Smooth muscle cell (in vitro differentiated cells): ENCODE results near the gene DUSP10. TPM values are rescaled to one million over a fixed set of nuclear protein-coding genes. Genes with fewer than 3 reads are reported as not detected.
A peak's percentile ranks its signal among the peaks of the same experiment; 100 is the strongest.

Experiments
- DNase-seq: peaks from one replicate; lab custom pipeline; 2025; ENCODE audit not compliant: unreplicated experiment; lab: John Stamatoyannopoulos, UW
- H2AFZ ChIP-seq: fragments of 200-600 bp; sonication (generic); 2 replicates; pipeline ENCODE4 v1.6.0; 2016; ENCODE audit warnings: antibody characterized with exemption, low read depth, mild to moderate bottlenecking
- H3F3A ChIP-seq: fragments of 200-600 bp; sonication (generic); 2 replicates; pipeline ENCODE4 v1.6.0; 2017; ENCODE audit warnings: antibody characterized with exemption, low read depth
- H3K27ac ChIP-seq: fragments of 200-600 bp; sonication (generic); 2 replicates; pipeline ENCODE4 v1.5.1; 2016; ENCODE audit warnings: low read depth, mild to moderate bottlenecking
- H3K27me3 ChIP-seq: fragments of 200-600 bp; sonication (generic); 2 replicates; pipeline ENCODE4 v1.6.1; 2016; ENCODE audit warnings: low read depth, mild to moderate bottlenecking
- H3K36me3 ChIP-seq: fragments of 200-600 bp; sonication (generic); 2 replicates; pipeline ENCODE4 v1.5.1; 2016; ENCODE audit warnings: low read depth
- H3K4me1 ChIP-seq: fragments of 200-600 bp; sonication (generic); 2 replicates; pipeline ENCODE4 v1.5.1; 2016; ENCODE audit warnings: low read depth
- H3K4me2 ChIP-seq: fragments of 200-600 bp; sonication (generic); 2 replicates; pipeline ENCODE4 v1.6.0; 2016; ENCODE audit warnings: mild to moderate bottlenecking
- H3K4me3 ChIP-seq: fragments of 200-600 bp; sonication (generic); 2 replicates; pipeline ENCODE4 v1.5.1; 2016; ENCODE audit warnings: mild to moderate bottlenecking
- H3K79me2 ChIP-seq: fragments of 200-600 bp; sonication (generic); 2 replicates; pipeline ENCODE4 v1.6.0; 2016; ENCODE audit warnings: low read depth, mild to moderate bottlenecking
- H3K9ac ChIP-seq: fragments of 200-600 bp; sonication (generic); 2 replicates; pipeline ENCODE4 v1.6.0; 2016; ENCODE audit warnings: low read depth
- H3K9me3 ChIP-seq: fragments of 200-600 bp; sonication (generic); replicated peaks from 2 replicates; pipeline ENCODE4 v1.5.1; 2016; ENCODE audit warnings: low read depth
- H4K20me1 ChIP-seq: fragments of 200-600 bp; sonication (generic); 2 replicates; pipeline ENCODE4 v1.6.0; 2016; ENCODE audit warnings: low read depth
- CTCF ChIP-seq: fragments of 200-600 bp; sonication (generic); IDR thresholded peaks from 2 replicates; pipeline ENCODE4 v1.5.1; 2017; ENCODE audit warnings: borderline replicate concordance, mild to moderate bottlenecking, antibody characterized with exemption; ENCODE audit not compliant: insufficient read depth, poor library complexity, severe bottlenecking
- WGBS: methylation state at CpG from one replicate; pipeline ENCODE4 v1.1.7; 2016; ENCODE audit warnings: low lambda C conversion rate; 5-methylcytosine and 5-hydroxymethylcytosine counted together
- polyA plus RNA-seq: library from polyadenylated mRNA; unstranded; fragments of >200 nt; fragmentation: Nextera tagmentation; extraction: Ambion mirVana; gene quantifications from 2 replicates; pipeline ENCODE4 v1.2.1, GENCODE V29; 2016
- total RNA-seq: library from RNA; depleted of rRNA; stranded (reverse); fragments of >200 nt; gene quantifications from 2 replicates; pipeline ENCODE4 v1.2.3, GENCODE V29; 2014

Gene DUSP10
- total and polyA plus RNA-seq, 2 experiments from 2014 or later = 49.7 to 104 TPM

GRCh38 chr1:221736714-221737113 lies 5.2 kb downstream of the DUSP10 start:
- H4K20me1 ChIP-seq = peaks cover 100% of the 10 kb centered on the region
- 97% methylated on average over 8 of the region's 8 CpGs for WGBS
- no peak overlapping the region for H3K4me3 ChIP-seq
- no peak overlapping the region for H2AFZ ChIP-seq
- DNase-seq = no peak
- no peaks in the 10 kb centered on the region for H3F3A ChIP-seq
- peaks cover 7% of the 10 kb centered on the region for H3K36me3 ChIP-seq
- peaks cover 100% of the 10 kb centered on the region for H3K79me2 ChIP-seq
- H3K27ac ChIP-seq = no peak overlapping the region
- no peaks in the 10 kb centered on the region for H3K9me3 ChIP-seq
- H3K4me1 ChIP-seq = peaks cover 14% of the 10 kb centered on the region
- H3K4me2 ChIP-seq = peak overlapping the region; percentile 88
- TF ChIP-seq CTCF = no peak
- no peak overlapping the region for H3K9ac ChIP-seq
- H3K27me3 ChIP-seq = no peaks in the 10 kb centered on the region

GRCh38 chr1:221735999-221736398 lies 5.9 kb downstream of the DUSP10 start:
- H3K4me2 ChIP-seq = peak overlapping the region; percentile 88

GRCh38 chr1:221734187-221734586 lies 7.7 kb downstream of the DUSP10 start:
- Histone ChIP-seq H3K36me3 (peaks cover 7% of the 10 kb centered on the region), H3K4me2 (peak overlapping the region; percentile 88), H3K79me2 (peaks cover 98% of the 10 kb centered on the region), H3K9ac (peak overlapping the region; percentile 12), H3K27ac (peak overlapping the region; percentile 8), H2AFZ (no peak overlapping the region), H3K27me3 (no peaks in the 10 kb centered on the region), H3F3A (no peaks in the 10 kb centered on the region), H3K4me1 (peaks cover 17% of the 10 kb centered on the region), H3K9me3 (no peaks in the 10 kb centered on the region), H4K20me1 (peaks cover 96% of the 10 kb centered on the region), H3K4me3 (no peak overlapping the region)
- no peak for TF ChIP-seq CTCF
- no peak for DNase-seq

More at GRCh38 chr1:221735999-221736398, 5.9 kb downstream of the DUSP10 start:
- Histone ChIP-seq H3K4me3 (no peak overlapping the region), H4K20me1 (peaks cover 98% of the 10 kb centered on the region), H3K27ac (no peak overlapping the region), H3K9me3 (no peaks in the 10 kb centered on the region), H3K79me2 (peaks cover 98% of the 10 kb centered on the region), H3K36me3 (peaks cover 7% of the 10 kb centered on the region), H2AFZ (no peak overlapping the region), H3F3A (no peaks in the 10 kb centered on the region), H3K27me3 (no peaks in the 10 kb centered on the region), H3K4me1 (peaks cover 14% of the 10 kb centered on the region), H3K9ac (no peak overlapping the region)
- WGBS = 85% methylated on average over 2 of the region's 2 CpGs
- TF ChIP-seq CTCF = no peak
- no peak for DNase-seq

GRCh38 chr1:221732052-221732451 lies 9.8 kb downstream of the DUSP10 start:
- no peak for DNase-seq
- Histone ChIP-seq H3K27me3 (no peaks in the 10 kb centered on the region), H3K36me3 (no peaks in the 10 kb centered on the region), H3F3A (peaks cover 6% of the 10 kb centered on the region), H3K9me3 (no peaks in the 10 kb centered on the region), H2AFZ (no peak overlapping the region), H3K27ac (no peak overlapping the region), H3K4me3 (no peak overlapping the region), H3K79me2 (peaks cover 98% of the 10 kb centered on the region), H3K4me1 (peaks cover 11% of the 10 kb centered on the region), H4K20me1 (peaks cover 94% of the 10 kb centered on the region), H3K9ac (no peak overlapping the region), H3K4me2 (no peak overlapping the region)
- TF ChIP-seq CTCF = no peak
